Effector memory CD8-positive, alpha-beta T cell (primary cell): ENCODE data around the gene CLIP2.
"Not testable (repeated sequence)": the region's sequence is repeated elsewhere in the genome, so short reads cannot be mapped to it uniquely, and the experiment has no call there.

Source experiments
- ATAC-seq: fragments of 150-1000 bp; cut with Tn5 transposase; replicated peaks from 2 replicates; pipeline ENCODE4 v1.10.0; 2021; ENCODE audit warnings: mild to moderate bottlenecking, moderate library complexity
- DNase-seq, 3 experiments: peaks; one replicate each; pipeline ENCODE4 v3.0.0; 2021
- H3K27ac Mint-ChIP-seq, 2 donors: one replicate each; pipeline ENCODE4 v1.8.0; 2022; ENCODE audit warnings: mild to moderate bottlenecking in 2 of 2, mixed read lengths in 2 of 2, moderate library complexity in 2 of 2
- H3K27me3 Mint-ChIP-seq, 2 donors: one replicate each; pipeline ENCODE4 v1.8.0; 2022; ENCODE audit warnings: mixed read lengths in 2 of 2
- H3K36me3 Mint-ChIP-seq: one replicate; pipeline ENCODE4 v1.8.0; 2022; ENCODE audit warnings: mild to moderate bottlenecking, moderate library complexity, mixed read lengths; ENCODE audit not compliant: insufficient read depth
- H3K4me1 Mint-ChIP-seq, 2 donors: one replicate each; pipeline ENCODE4 v1.8.0; 2022; ENCODE audit warnings: low read depth in 2 of 2, mixed read lengths in 2 of 2
- H3K4me3 Mint-ChIP-seq, 2 donors: one replicate each; pipeline ENCODE4 v1.8.0; 2022; ENCODE audit warnings: mild to moderate bottlenecking in 2 of 2, mixed read lengths in 2 of 2, moderate library complexity in 2 of 2
- H3K9me3 Mint-ChIP-seq, 2 donors: one replicate each; pipeline ENCODE4 v1.8.0; 2022; ENCODE audit warnings: mixed read lengths in 2 of 2

Gene CLIP2

DNA sequence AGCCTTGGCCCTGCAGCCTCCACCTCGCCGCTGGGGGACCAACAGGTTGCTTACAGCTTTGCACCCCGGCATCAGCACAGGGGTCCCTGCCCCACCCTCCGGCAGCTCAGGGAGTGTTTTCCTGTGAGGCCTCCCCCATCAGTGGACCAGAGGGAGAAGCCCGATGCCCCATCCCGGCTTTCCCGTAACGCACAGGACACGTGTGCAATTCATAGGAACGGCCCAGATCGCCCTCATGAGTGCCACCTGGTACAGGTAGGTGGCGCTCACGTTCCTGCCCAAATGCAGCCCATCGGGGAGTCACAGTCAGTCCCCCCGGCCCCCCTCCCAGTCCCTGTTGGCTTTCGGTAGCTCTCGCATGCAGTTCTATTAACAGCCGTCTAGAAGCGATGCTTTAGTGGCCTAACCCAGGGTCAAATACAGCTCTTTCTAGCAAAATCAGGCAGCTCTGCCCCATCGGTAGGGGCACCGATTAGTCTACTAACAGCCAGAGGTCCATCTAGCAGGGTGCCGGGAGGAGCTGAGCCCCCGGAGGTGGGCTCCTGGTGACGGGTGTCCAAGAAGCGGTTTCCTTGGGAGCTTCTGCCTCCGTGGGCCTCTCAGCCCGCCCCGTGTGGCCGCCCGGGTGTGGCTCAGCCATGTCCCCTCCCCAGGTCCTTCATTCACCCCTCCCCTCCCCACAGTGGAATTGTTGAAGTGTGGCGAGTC, 116.1 kb downstream of the CLIP2 start:
- Mint-ChIP-seq H3K36me3 (peaks cover 3% of the 10 kb centered on the region), H3K9me3 (no peaks in the 10 kb centered on the region), H3K4me3 (no peak overlapping the region), H3K4me1 (peaks cover 0 to 3% of the 10 kb centered on the region in 2 donors), H3K27me3 (no peaks in the 10 kb centered on the region), H3K27ac (no peak overlapping the region)
- ATAC-seq = no peak
- no peak for DNase-seq

DNA sequence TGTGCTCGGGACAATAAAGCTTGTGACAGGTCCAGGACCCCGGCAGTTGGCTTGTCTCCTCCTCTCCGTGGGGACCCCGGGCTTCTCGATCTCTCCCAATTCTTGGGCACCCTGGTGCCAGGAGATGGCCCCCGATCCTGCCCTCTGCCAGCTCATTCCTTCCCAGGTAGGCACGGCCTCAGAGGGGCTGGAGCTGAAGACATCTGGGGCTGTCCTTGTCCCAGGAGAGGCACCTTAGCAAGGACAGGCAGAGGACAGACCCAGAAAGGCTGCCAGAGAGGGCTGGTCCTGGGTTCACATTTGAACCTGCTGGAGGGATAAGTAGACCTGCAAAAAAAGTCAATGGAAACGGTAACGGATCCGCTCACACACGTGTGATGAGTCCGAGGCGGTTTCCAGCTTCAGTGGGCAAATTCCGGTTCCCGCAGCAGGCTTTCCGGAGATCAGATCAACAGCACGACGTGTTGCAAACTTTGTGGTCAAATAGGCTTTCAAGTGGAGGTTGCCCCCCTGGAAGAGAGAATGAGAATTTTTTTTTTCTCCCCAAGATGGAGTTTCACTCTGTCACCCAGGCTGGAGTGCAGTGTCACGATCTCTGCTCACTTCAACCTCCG, 116.8 kb downstream of the CLIP2 start:
- no peaks in the 10 kb centered on the region for H3K27me3 Mint-ChIP-seq
- DNase-seq (no peak), ATAC-seq (no peak)
- H3K4me1 Mint-ChIP-seq = peaks cover 0 to 3% of the 10 kb centered on the region in 2 donors
- H3K9me3 Mint-ChIP-seq = no peaks in the 10 kb centered on the region
- H3K4me3 Mint-ChIP-seq = no peak overlapping the region
- H3K27ac Mint-ChIP-seq = no peak overlapping the region
- peaks cover 3% of the 10 kb centered on the region for H3K36me3 Mint-ChIP-seq

DNA sequence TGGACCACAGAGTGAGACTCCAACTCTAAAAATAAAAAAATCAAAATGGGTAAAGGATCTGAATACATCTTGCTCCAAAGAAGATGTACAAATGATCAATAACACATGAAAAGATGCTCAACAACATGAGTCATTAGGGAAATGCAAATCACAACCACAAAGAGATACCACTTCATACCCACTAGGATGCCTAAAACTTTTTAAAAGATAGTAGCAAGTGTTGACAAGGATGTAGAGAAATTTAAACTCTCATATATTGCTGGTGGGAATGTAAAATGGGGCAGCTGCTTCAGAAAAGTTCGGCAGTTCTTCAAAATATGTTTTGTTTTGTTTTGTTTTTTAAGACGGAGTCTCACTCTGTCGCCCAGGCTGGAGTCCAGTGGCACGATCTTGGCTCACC, 118.8 kb downstream of the CLIP2 start:
- DNase-seq (no peak), ATAC-seq (no peak)
- Mint-ChIP-seq H3K4me3 (no peak overlapping the region), H3K27me3 (no peaks in the 10 kb centered on the region), H3K36me3 (peaks cover 3% of the 10 kb centered on the region), H3K9me3 (no peaks in the 10 kb centered on the region), H3K27ac (no peak overlapping the region), H3K4me1 (no peaks in the 10 kb centered on the region)

DNA sequence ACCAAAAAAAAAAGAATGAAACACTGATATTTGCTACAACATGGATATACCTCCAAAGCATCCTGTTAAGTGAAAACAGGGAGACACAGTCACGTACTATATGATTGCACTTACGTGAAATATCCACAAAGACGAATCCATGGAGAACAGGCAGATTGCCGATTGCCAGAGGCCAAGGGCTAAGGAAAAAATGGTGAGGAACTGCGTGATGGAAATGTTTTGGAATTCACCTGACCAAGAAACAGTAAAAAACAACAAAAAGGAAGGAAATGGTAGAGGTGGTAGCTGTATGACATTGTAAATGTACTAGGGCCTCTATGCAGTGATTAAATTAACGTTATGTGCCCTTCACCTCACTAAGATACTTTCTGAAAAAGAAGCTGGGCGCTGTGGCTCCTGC, 120.4 kb downstream of the CLIP2 start:
- Mint-ChIP-seq H3K4me1 (no peaks in the 10 kb centered on the region), H3K9me3 (no peaks in the 10 kb centered on the region), H3K27me3 (no peaks in the 10 kb centered on the region), H3K36me3 (no peaks in the 10 kb centered on the region), H3K4me3 (no peak overlapping the region), H3K27ac (no peak overlapping the region)
- DNase-seq = no peak
- ATAC-seq = no peak

DNA sequence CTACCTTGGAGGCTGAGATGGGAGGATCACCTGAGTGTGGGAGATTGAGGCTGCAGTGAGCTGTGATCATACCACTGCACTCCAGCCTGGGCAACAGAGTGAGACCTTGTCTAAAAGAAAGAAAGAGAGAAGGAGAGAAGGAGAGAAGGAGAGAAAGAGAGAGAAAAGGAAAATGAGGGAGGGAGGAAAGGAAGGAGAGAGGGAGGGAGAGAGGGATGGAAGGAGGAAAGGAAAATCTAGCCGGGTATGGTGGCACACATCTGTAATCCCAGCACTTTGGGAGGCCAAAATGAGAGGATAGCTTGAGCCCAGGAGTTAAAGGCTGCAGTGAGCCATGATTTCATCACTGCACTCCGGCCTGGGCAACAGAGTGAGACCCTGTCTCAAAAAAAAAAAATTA, 121.6 kb downstream of the CLIP2 start:
- ATAC-seq (no peak), DNase-seq (no peak)
- H3K4me1 Mint-ChIP-seq = no peaks in the 10 kb centered on the region
- H3K27ac Mint-ChIP-seq = no peak overlapping the region
- H3K4me3 Mint-ChIP-seq = no peak overlapping the region
- no peaks in the 10 kb centered on the region for H3K27me3 Mint-ChIP-seq
- no peaks in the 10 kb centered on the region for H3K36me3 Mint-ChIP-seq
- no peaks in the 10 kb centered on the region for H3K9me3 Mint-ChIP-seq

DNA sequence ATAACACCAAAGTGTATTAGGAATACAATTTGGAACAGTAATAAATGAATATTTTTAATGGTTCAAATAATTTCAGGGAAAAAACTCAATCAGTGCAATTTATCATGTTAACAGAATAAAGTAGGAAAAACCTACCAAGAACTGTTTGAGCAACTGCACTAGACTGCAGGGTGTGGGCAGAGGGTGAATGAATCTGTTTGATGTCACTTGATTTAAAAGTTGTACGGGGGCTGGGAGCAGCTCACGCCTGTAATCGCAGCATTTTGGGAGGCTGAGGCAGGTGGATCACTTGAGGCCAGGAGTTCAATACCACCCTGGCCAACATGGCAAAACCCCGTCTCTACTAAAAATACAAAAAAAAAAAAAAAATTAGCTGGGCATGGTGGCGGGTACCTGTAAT, 122.4 kb downstream of the CLIP2 start:
- H3K4me1 Mint-ChIP-seq, H3K9me3 Mint-ChIP-seq, ATAC-seq, DNase-seq, H3K36me3 Mint-ChIP-seq, H3K27me3 Mint-ChIP-seq, H3K27ac Mint-ChIP-seq, H3K4me3 Mint-ChIP-seq: not testable (repeated sequence)

DNA sequence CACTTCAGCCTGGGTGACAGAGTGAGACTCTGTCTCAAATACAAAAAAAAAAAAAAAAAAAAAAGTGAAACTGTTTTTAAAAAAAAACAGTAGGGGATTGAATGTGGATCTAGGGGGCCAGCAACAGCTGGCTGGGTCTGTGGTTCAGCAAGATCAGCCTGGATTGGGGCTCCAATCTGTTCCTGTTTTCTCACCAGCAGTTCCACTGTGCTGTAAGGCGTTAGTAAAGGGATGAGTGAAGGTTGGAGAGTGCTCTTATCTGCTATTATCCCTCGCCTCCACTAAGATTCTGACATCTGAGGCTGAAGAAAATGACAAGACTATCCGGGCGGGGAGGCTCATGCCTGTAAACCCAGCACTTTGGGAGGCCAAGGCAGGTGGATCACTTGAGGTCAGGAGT, 122.8 kb downstream of the CLIP2 start:
- no peak for ATAC-seq
- H3K36me3 Mint-ChIP-seq = no peaks in the 10 kb centered on the region
- H3K4me1 Mint-ChIP-seq = no peaks in the 10 kb centered on the region
- no peak overlapping the region for H3K27ac Mint-ChIP-seq
- no peaks in the 10 kb centered on the region for H3K27me3 Mint-ChIP-seq
- DNase-seq = no peak
- no peaks in the 10 kb centered on the region for H3K9me3 Mint-ChIP-seq
- no peak overlapping the region for H3K4me3 Mint-ChIP-seq

DNA sequence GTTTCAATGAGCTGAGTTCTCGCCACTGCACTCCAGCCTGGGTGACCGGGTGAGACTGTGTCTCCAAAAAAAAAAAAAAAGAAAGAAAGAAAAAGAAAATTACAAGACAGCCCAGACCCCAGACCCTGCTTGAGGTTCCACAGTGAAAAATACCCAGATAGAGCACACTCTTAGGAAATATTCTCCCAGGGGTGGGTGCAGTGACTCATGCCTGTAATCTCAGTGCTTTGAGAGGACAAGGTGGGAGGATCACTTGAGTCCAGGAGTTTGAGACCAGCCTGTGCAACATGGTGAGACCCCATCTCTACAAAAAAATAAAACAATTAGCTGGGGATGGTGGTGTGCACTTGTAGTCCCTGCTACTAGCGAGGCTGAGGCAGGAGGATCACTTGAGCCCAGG, 123.4 kb downstream of the CLIP2 start:
- H3K27ac Mint-ChIP-seq = no peak overlapping the region
- DNase-seq (no peak), ATAC-seq (no peak)
- no peaks in the 10 kb centered on the region for H3K27me3 Mint-ChIP-seq
- H3K4me1 Mint-ChIP-seq = no peaks in the 10 kb centered on the region
- no peaks in the 10 kb centered on the region for H3K36me3 Mint-ChIP-seq
- no peaks in the 10 kb centered on the region for H3K9me3 Mint-ChIP-seq
- no peak overlapping the region for H3K4me3 Mint-ChIP-seq

DNA sequence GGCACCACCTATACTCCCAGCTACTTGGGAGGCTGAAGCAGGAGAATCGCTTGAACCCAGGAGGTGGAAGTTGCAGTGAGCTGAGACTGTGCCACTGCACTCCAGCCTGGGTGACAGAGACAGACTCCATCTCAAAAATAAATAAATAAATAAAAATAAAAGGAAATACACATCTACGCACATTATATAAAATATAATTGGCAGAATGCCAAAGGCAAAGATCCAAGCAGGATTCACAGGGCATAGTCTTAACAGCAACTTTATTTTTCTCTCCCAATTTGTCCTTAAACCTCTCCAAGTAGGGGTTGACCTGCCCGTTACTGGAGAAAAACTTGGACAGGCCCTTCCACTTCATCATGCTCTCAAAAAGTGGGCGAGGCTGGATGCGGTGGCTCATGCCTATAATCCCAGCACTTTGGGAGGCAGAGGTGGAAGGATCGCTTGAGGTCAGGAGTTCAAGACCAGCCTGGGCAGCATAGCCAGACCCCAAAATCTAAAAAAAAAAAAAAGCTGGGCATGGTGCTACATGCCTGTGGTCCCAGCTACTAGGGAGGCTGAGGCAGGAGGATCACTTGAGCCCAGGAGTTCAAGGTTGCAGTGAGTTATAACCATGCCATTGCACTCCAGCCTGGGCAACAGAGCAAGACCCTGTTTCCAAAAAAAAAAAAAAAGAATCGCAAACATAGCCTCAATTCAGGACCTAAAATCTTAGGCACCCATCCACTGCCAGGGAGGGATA, 125.6 kb downstream of the CLIP2 start:
- H3K36me3 Mint-ChIP-seq, H3K27me3 Mint-ChIP-seq, H3K27ac Mint-ChIP-seq, ATAC-seq, H3K4me3 Mint-ChIP-seq, H3K4me1 Mint-ChIP-seq, H3K9me3 Mint-ChIP-seq, DNase-seq: not testable (repeated sequence)

DNA sequence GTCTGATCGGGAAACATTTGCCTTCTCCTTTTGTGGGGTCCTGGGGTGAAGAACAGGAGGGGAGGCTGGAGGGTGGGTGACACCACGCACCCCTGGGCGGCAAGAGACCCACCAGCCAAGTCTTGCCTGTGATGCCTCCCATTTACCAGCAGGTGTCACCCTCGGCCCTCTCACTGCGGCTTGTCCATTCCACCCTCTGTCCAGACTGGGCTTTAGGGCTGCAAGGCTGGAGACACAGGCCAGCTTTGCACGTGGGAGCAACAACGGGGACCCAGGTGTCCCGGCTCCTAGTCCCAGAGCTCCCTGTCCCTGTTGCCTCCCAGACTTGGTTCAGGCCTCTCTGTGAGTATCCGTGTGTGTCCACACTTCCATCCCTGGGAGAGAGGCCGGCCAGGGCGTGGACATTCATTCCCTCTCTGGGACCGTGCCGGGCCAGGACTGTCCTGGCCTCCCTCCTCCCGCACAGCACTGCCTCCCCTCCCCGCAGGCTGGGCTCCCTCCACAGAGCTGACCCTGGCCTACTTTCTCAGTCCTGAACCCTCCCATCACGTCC, 128.3 kb downstream of the CLIP2 start:
- H3K27ac Mint-ChIP-seq = no peak overlapping the region
- no peaks in the 10 kb centered on the region for H3K27me3 Mint-ChIP-seq
- DNase-seq = peak; percentile 38 to 50 (median 46)
- ATAC-seq = peak; percentile 61
- peaks cover 0 to 2% of the 10 kb centered on the region in 2 donors for H3K4me1 Mint-ChIP-seq
- no peaks in the 10 kb centered on the region for H3K36me3 Mint-ChIP-seq
- H3K9me3 Mint-ChIP-seq = no peaks in the 10 kb centered on the region
- H3K4me3 Mint-ChIP-seq = no peak overlapping the region

DNA sequence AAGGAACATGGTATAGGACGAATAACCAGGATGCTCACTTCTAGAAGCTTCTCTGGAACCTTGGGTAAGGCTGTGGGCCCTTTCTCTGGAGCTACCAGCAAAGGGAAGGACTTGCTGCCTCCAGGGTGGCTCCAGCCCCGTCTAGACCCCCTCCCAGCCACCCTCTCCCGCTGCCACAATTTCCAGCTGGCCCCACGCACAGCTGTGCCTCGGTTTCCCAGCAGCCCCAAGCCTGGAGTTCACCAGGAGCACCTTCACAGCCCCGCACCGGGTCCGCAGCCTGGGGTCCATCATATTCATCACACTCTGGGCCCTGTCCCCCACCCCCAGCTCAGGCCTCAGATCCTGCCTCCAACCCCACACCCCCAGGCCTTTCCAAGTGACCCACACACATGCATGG, 128.9 kb downstream of the CLIP2 start:
- H3K4me1 Mint-ChIP-seq = peaks cover 0 to 2% of the 10 kb centered on the region in 2 donors
- no peaks in the 10 kb centered on the region for H3K9me3 Mint-ChIP-seq
- H3K4me3 Mint-ChIP-seq = no peak overlapping the region
- H3K36me3 Mint-ChIP-seq = no peaks in the 10 kb centered on the region
- DNase-seq (no peak), ATAC-seq (no peak)
- no peak overlapping the region for H3K27ac Mint-ChIP-seq
- no peaks in the 10 kb centered on the region for H3K27me3 Mint-ChIP-seq

DNA sequence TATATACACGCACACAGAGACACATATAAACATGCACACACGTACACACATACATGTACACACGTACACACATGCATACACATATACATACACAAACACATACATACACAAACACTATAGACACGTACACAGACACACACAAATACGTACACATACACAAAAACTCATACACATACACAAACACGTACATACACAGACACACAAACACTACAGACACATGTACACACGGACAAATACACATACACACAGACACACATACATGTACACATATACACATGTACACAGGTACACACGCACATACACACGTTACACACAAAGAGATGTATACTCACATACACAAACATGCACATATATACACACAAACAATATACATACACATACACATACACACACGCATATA, 129.3 kb downstream of the CLIP2 start:
- no peak for ATAC-seq
- Mint-ChIP-seq H3K4me1 (peaks cover 0 to 2% of the 10 kb centered on the region in 2 donors), H3K4me3 (no peak overlapping the region), H3K9me3 (no peaks in the 10 kb centered on the region), H3K36me3 (no peaks in the 10 kb centered on the region), H3K27ac (peak overlapping the region in 1 of 2 donors; percentile 29), H3K27me3 (no peaks in the 10 kb centered on the region)
- no peak for DNase-seq

DNA sequence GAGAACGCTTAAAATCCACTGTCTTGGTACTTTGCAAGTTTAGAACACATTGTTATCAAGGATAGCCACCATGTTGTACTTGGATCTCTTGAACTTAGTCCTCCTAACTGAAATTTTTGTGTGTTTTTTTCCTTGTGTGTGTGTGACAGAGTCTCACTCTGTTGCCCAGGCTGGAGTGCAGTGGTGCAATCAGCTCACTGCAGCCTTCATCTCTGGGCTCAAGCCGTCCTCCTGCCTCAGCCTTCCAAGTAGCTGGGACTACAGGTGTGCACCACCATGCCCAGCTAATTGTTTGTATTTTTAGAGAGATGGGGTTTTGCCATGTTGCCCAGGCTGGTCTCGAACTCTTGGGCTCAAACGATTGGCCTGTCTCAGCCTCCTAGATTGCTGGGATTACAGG, 130.0 kb downstream of the CLIP2 start:
- H3K9me3 Mint-ChIP-seq, DNase-seq, ATAC-seq, H3K4me1 Mint-ChIP-seq, H3K36me3 Mint-ChIP-seq, H3K4me3 Mint-ChIP-seq, H3K27me3 Mint-ChIP-seq: not testable (repeated sequence)
- H3K27ac Mint-ChIP-seq = peak overlapping the region in 1 of 2 donors; percentile 29

DNA sequence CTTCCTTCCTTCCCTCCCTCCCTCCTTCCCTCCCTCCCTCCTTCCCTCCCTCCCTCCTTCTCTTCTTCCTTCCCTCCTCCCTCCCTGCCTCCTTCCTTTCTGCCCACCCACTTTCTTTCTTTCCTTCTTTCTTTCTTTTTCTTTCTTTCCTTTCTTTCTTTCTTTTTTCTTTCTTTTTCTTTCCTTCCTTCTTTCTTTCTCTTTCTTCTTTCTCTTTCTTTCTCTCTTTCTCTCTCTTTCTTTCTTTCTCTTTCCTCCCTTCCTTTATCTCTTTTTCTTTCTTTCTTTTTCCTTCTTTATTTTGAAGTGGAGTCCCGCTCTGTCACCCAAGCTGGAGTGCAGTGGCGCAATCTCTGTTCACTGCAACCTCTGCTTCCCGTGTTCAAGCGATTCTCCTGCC, 130.8 kb downstream of the CLIP2 start:
- DNase-seq (no peak), ATAC-seq (no peak)
- Mint-ChIP-seq H3K36me3 (no peaks in the 10 kb centered on the region), H3K27me3 (peaks cover 0 to 4% of the 10 kb centered on the region in 2 donors), H3K4me3 (no peak overlapping the region), H3K4me1 (peaks cover 0 to 2% of the 10 kb centered on the region in 2 donors), H3K9me3 (no peaks in the 10 kb centered on the region), H3K27ac (peak overlapping the region in 1 of 2 donors; percentile 29)
